Measurements from ENCODE around the gene PLPPR3.

The PLPPR3 gene

DNA sequence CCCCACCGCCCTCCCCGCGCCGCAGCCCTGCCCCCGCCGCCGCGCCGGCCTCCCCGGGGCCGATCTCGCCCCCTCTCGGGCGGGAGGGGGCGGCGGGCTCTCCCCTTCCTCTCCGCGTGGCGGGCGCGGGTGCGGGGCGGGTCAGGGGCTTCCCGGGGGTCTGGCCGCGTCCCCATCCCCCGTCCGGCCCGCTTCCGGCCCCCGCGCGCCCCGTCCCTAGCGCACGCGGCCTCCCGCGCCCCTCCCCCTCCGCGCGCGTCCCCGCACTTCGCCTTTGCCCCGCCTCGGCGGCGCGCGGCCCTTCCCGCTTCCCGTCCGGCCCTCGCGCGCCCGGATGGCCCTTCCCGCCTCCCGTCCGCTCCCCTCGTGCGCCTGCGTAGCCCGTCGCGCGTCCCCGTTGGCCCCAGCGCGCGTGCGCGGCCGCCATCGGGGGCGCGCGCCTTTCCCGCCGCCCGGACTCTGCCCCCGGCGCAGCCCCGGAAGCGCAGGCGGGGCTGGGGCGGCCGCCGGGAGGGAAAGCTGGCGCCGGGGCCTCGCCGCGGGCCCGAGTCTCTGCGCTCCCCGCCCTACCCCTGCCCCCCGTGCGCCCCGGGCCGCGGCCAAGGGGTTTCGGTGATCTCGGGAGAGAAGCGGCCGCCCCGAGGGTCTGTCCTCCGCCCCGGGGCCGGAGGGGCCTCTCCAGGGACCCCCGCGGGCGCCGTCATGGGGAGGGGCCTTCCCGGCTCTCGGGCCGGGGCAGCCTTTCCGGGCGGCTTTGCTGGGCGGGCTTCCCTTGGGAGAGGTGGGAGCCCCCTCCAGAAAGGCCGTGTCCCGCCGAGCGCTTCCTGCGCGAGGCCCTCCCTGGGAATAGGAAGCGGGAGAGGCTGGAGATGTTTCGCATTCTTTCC, 24.0 kb downstream of the PLPPR3 start:
- peak; percentile 72 to 85 for DNase-seq (ENCODE audit: extremely low read depth in 1 of 2, low read depth in 1 of 2)

- DNase-seq (ENCODE audit: extremely low read depth in 1 of 2, low read depth in 1 of 2), result peak; percentile 99 to 100
Observed at GRCh38 chr19:796692-797527, 24.8 kb downstream of the PLPPR3 start, which contains the start of gene PTBP1. PTBP1 (plus strand) TSS chr19:797452; CDS start chr19:797498, 46 bp downstream.

- DNase-seq (ENCODE audit: extremely low read depth in 1 of 2, low read depth in 1 of 2), result no peak
Observed at GRCh38 chr19:795691-796581, 25.8 kb downstream of the PLPPR3 start.

DNA sequence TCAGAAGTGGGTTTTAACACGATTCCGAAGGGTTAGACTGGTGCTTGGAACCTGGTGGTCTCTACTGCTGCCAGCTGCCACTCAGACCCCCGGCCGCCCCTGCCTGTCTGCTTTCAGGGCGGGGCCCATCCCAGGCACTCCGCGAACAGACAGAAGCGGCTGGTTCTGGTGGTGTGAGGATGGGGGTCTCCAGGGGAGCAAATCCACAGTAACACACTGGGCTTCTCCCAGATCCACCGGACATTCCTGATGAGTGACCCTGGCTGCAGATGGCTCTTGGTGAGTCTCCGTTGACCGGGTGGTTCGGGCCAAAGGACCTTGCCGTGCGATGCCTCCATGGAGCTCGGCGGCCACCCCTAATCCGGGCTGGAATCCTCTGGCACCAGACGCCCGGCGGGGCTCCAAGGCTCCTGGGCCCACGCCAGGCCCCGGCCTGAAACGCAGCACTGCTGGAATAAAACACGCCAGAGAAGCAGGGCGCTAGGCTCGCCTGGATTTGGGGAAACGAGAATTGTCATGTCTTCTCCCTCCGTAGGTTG, 26.6 kb downstream of the PLPPR3 start:
- DNase-seq (ENCODE audit: extremely low read depth in 1 of 2, low read depth in 1 of 2), result no peak

GRCh38 chr19:793806-794205, 27.9 kb downstream of the PLPPR3 start:
- DNase-seq (ENCODE audit: extremely low read depth in 1 of 2, low read depth in 1 of 2), result no peak

DNA sequence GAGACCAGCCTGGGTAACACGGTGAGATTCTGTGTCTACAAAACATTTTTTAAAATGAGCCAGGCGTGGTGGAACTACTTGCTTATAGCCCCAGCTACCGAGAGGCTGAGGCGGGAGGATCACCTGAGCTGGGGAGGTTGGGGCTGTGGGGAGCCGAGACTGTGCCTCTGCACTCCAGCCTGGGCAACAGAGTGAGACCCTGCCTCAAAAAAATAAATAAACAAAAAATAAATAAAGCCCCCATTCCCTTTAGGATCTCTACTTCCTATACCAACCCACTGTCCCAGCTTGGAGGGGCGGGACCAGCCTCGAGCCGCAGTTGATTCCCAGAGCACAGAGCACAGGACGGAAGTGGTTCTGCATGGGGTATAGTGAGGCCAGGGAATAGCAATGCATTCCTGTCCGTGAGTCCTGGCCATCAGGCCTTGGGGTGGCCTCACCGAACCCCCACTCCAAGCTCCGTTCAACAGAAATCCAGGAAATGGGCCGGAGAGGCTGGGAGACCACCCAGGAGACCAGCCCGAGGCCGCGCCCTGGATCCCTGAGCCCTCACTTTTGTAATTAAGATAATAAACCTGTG, 29.4 kb downstream of the PLPPR3 start:
- DNase-seq (ENCODE audit: extremely low read depth in 1 of 2, low read depth in 1 of 2), result no peak

DNA sequence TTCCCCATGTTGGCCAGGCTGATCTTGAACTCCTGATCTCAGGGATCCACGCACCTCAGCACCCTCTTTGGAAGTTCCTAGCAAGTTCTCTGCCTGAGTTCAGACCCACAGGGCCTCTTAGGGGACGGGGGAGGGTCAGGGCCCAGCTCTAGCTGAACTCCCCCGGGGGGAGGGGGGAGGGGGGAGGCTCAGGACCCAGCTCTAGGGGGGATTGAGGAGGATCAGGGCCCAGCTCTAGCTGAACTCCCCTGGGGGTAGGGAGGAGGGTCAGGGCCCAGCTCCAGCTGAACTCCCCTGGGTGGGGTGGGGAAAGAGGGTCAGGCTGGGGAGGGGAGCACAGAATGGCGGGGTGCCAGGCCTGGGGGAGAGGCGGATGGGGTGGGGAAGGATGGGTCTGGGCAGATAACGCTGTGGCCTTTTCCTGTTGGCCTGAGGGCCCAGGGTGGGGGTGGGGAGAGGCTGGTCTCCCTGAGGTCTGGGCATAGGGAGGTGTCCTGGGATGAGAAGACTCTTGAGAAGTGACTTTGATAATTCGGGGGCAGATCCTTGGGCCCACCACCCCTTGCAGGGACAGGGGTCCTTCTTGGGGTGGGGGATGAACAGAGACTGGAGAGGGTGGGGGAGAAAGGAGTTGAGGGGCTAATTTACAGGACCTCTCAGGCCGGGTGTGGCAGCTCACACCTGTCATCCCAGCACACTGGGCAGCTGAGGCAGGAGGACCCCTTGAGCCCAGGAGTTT, 30.0 kb downstream of the PLPPR3 start:
- DNase-seq (ENCODE audit: extremely low read depth in 1 of 2, low read depth in 1 of 2), result no peak

DNA sequence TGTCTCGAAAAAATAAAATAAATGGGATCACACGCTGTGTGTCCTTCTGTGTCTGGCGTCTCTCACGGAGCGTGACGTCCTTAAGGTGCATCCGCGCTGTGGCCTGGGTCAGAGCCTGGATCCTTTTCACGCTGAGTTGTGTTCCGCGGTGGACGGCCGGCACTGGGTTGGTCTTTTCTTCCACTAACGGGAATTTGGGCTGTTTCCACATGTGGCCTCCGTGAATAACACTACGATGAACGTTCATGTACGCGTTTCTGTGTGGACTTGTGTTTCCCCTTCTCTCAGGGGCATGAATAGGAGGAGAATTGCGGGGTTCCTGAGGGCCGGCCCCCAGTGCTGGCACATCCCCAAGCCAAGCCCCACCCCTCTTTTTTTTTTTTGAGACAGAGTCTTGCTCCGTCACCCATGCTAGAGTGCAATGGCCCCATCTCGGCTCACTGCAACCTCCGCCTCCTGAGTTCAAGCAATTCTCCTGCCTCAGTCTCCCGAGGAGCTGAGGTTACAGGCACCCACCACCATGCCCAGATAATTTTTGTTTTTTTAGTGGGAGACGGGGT, 30.7 kb downstream of the PLPPR3 start:
- no peak for DNase-seq (ENCODE audit: extremely low read depth in 1 of 2, low read depth in 1 of 2)

DNA sequence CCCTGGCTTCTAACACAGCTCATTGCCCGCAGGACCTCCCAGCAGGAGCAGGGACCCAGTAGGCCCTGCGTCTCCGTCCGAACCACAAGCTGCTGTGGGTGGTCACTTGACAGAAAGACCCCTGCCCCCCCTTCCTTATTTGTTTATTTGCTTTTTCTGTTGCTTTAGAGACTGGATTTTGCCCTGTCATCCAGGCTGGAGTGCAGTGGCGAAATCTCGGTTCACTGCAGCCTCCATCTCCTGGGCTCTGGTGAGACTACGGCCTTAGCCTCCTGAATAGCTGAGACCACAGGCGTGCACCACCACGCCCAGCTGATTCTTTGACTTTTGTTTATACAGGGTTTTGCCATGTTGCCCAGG, 32.1 kb downstream of the PLPPR3 start:
- no peak for DNase-seq (ENCODE audit: extremely low read depth in 1 of 2, low read depth in 1 of 2)

- no peak for DNase-seq (ENCODE audit: extremely low read depth in 1 of 2, low read depth in 1 of 2)
Observed at GRCh38 chr19:788983-789700, 32.6 kb downstream of the PLPPR3 start.

DNA sequence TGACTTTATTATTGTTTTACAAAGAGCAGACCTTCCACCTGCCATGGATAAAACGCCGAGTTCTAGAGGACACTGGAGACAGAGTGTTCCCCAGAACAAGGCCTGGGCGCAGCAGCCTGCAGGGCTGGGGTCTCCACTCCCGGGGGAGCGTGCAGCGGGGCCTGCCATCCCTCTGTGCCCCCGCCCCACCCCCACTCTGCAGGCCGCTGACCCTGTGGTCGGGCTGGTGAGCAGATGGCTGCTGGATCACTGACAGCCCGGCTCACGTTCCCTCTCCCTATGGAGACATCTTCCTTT, 33.1 kb downstream of the PLPPR3 start:
- no peak for DNase-seq (ENCODE audit: extremely low read depth in 1 of 2, low read depth in 1 of 2)

DNA sequence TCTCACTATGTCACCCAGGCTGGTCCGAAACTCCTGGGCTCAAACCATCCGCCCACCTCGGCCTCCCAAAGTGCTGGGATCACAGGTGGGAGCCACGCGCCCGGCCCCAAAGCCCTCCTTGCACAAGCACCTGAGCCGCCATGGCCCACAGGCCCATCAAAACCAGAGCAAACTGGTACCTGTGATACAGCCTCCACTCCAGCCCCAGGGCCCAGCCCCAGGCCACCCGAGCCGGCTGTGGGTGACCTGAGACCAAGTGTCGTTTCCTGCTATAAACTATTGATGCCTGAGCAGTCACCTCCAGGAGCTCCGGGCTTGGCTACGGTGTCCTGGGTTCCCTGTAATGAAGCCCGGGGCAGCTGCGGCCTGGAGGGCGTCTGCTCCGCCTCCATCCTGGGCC, 34.2 kb downstream of the PLPPR3 start:
- no peak for DNase-seq (ENCODE audit: extremely low read depth in 1 of 2, low read depth in 1 of 2)

DNA sequence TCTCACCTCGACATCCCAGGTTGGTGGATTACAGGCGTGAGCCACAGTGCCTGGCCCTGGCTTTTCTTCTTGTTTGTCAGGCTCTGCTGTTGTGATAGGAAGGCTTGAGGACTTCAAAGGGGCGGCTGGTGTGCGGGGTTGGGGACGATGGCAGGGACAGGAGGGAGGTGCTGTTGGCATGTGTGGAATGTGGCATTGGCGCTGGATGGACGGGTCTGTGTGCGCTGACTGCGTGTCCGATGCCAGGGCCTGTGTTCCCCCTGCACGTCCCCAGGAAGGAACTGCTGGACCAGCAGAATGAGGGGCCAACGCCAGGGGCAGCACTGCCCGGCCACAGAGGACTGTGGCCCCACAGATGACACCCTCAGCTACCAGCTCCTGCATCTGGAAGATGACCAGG, 37.2 kb downstream of the PLPPR3 start:
- DNase-seq (ENCODE audit: extremely low read depth in 1 of 2, low read depth in 1 of 2), result no peak

- DNase-seq (ENCODE audit: extremely low read depth in 1 of 2, low read depth in 1 of 2), result no peak
Observed at GRCh38 chr19:782878-783668, 38.7 kb downstream of the PLPPR3 start.

GRCh38 chr19:782185-782877, 39.4 kb downstream of the PLPPR3 start:
- no peak for DNase-seq (ENCODE audit: extremely low read depth in 1 of 2, low read depth in 1 of 2)

GRCh38 chr19:781800-782184, 40.0 kb downstream of the PLPPR3 start:
- DNase-seq (ENCODE audit: extremely low read depth in 1 of 2, low read depth in 1 of 2), result no peak

DNA sequence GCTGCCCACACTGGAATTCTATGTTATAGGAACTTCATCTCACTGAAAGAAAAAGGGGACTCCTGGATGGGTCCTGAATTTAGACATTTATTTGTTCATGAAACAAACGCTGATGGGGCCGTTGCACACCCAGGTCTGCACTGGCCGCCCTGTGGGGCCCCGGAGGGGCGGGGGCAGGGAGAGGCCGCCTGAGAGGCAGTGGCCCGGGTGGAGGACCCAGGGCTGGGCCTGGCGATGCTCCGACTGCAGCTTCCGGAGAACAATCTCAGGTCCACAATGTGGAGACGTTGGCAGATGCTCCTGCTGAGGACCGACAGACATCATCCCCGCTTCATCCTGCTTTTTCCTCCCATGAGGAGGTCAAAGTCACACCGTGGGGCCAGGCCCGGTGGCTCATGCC, 40.8 kb downstream of the PLPPR3 start:
- DNase-seq (ENCODE audit: extremely low read depth in 1 of 2, low read depth in 1 of 2), result no peak
